KMS-11 (cell line): ENCODE results near the gene SUPT4H1.

ENCODE experiments used
- H2AFZ ChIP-seq: fragments of 200-600 bp; sonication (generic); 2 replicates; pipeline ENCODE4 v1.6.1; 2016; ENCODE audit warnings: antibody characterized with exemption, mixed run types, low read depth
- H3K27ac ChIP-seq: fragments of 200-600 bp; sonication (generic); 2 replicates; pipeline ENCODE4 v1.6.1; 2016; ENCODE audit warnings: mild to moderate bottlenecking, mixed run types
- H3K27me3 ChIP-seq: fragments of 200-600 bp; sonication (generic); 2 replicates; pipeline ENCODE4 v1.6.1; 2017; ENCODE audit warnings: mild to moderate bottlenecking, low read depth, mixed run types, moderate library complexity; ENCODE audit not compliant: insufficient read depth
- H3K36me3 ChIP-seq: fragments of 200-600 bp; sonication (generic); 2 replicates; pipeline ENCODE4 v1.6.1; 2017; ENCODE audit warnings: mild to moderate bottlenecking, mixed run types; ENCODE audit not compliant: insufficient read depth
- H3K4me1 ChIP-seq: fragments of 200-600 bp; sonication (generic); 2 replicates; pipeline ENCODE4 v1.6.1; 2016; ENCODE audit warnings: mild to moderate bottlenecking, low read depth, mixed run types; ENCODE audit not compliant: poor library complexity, severe bottlenecking
- H3K4me2 ChIP-seq: fragments of 200-600 bp; sonication (generic); 2 replicates; pipeline ENCODE4 v1.7.0; 2016; ENCODE audit warnings: mild to moderate bottlenecking, mixed run types
- H3K4me3 ChIP-seq: fragments of 200-600 bp; sonication (generic); IDR thresholded peaks from 2 replicates; pipeline ENCODE4 v1.6.1; 2017; ENCODE audit warnings: low read depth, low read length, mixed read lengths; ENCODE audit not compliant: insufficient read depth
- H3K79me2 ChIP-seq: fragments of 200-600 bp; sonication (generic); 2 replicates; pipeline ENCODE4 v1.6.1; 2016; ENCODE audit warnings: low read depth, mixed run types; ENCODE audit not compliant: insufficient read depth
- H3K9ac ChIP-seq: fragments of 200-600 bp; sonication (generic); 2 replicates; pipeline ENCODE4 v1.6.1; 2016; ENCODE audit warnings: mild to moderate bottlenecking, mixed run types
- H4K20me1 ChIP-seq: fragments of 200-600 bp; sonication (generic); 2 replicates; pipeline ENCODE4 v1.6.1; 2016; ENCODE audit warnings: mild to moderate bottlenecking, mixed run types; ENCODE audit not compliant: insufficient read depth
- TF ChIP-seq, protein P1 (sequence below): fragments of 200-600 bp; sonication (generic); conservative IDR thresholded peaks from 2 replicates; pipeline ENCODE4 v1.6.1; 2017; ENCODE audit warnings: low read depth, mild to moderate bottlenecking, antibody characterized with exemption, low read length, moderate library complexity, mixed read lengths

Gene SUPT4H1

DNA sequence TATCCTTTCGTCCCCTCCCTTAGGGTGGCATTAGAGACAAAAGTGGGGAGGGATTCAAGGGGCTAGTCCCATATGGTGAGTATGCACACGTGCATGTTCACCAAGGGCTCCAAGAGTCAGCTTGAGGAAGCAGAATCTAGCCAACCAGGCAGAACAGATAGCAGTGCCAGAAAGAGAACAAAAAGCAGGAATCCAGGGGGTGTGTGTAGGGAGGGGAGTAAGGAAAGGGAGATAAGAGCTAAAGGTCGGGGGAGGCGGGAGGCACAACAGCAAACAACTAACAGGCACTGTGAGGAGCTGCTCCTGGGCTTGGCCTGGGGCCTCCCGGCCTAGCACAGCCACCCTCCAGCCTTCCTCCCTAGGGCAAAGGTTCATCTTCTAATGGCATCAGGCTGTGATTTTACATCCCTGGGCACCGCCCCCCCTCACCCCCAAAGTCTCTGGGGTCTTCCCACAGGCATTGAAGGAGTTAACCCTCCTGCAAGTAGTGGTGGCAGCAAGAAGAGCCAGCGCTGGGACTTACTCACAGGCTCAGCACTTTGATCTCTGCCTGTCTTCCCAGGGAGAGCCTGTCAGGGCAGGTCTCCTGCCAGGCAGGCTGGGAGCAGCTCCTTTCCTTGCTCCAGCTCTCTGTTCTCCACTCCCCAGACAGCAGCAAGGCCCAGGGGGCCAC is 12.4 kb upstream of the SUPT4H1 start:
- Histone ChIP-seq H3K27me3 (no peaks in the 10 kb centered on the region), H3K36me3 (no peaks in the 10 kb centered on the region), H4K20me1 (no peaks in the 10 kb centered on the region), H3K27ac (no peak overlapping the region), H3K4me3 (no peak overlapping the region), H3K4me1 (peaks cover 8% of the 10 kb centered on the region), H3K4me2 (no peak overlapping the region), H2AFZ (no peak overlapping the region), H3K79me2 (no peaks in the 10 kb centered on the region), H3K9ac (no peak overlapping the region)
- TF ChIP-seq, protein P1, sequence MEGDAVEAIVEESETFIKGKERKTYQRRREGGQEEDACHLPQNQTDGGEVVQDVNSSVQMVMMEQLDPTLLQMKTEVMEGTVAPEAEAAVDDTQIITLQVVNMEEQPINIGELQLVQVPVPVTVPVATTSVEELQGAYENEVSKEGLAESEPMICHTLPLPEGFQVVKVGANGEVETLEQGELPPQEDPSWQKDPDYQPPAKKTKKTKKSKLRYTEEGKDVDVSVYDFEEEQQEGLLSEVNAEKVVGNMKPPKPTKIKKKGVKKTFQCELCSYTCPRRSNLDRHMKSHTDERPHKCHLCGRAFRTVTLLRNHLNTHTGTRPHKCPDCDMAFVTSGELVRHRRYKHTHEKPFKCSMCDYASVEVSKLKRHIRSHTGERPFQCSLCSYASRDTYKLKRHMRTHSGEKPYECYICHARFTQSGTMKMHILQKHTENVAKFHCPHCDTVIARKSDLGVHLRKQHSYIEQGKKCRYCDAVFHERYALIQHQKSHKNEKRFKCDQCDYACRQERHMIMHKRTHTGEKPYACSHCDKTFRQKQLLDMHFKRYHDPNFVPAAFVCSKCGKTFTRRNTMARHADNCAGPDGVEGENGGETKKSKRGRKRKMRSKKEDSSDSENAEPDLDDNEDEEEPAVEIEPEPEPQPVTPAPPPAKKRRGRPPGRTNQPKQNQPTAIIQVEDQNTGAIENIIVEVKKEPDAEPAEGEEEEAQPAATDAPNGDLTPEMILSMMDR, result no peak

- TF ChIP-seq, protein P1, result no peak
- Histone ChIP-seq H3K79me2 (no peaks in the 10 kb centered on the region), H3K9ac (no peak overlapping the region), H3K36me3 (no peaks in the 10 kb centered on the region), H4K20me1 (no peaks in the 10 kb centered on the region), H3K4me1 (peaks cover 8% of the 10 kb centered on the region), H3K27me3 (no peaks in the 10 kb centered on the region), H2AFZ (no peak overlapping the region), H3K27ac (no peak overlapping the region), H3K4me2 (no peak overlapping the region), H3K4me3 (no peak overlapping the region)
Observed at GRCh38 chr17:58363457-58364185, 11.6 kb upstream of the SUPT4H1 start.

GRCh38 chr17:58362368-58363014 is 10.5 kb upstream of the SUPT4H1 start:
- H3K9ac ChIP-seq, result no peak overlapping the region
- H3K4me3 ChIP-seq, result no peak overlapping the region
- H3K79me2 ChIP-seq, result no peaks in the 10 kb centered on the region
- no peaks in the 10 kb centered on the region for H3K27me3 ChIP-seq
- no peaks in the 10 kb centered on the region for H3K36me3 ChIP-seq
- peaks cover 8% of the 10 kb centered on the region for H3K4me1 ChIP-seq
- H4K20me1 ChIP-seq, result no peaks in the 10 kb centered on the region
- TF ChIP-seq, protein P1, result no peak
- H2AFZ ChIP-seq, result no peak overlapping the region
- H3K27ac ChIP-seq, result no peak overlapping the region
- no peak overlapping the region for H3K4me2 ChIP-seq

DNA sequence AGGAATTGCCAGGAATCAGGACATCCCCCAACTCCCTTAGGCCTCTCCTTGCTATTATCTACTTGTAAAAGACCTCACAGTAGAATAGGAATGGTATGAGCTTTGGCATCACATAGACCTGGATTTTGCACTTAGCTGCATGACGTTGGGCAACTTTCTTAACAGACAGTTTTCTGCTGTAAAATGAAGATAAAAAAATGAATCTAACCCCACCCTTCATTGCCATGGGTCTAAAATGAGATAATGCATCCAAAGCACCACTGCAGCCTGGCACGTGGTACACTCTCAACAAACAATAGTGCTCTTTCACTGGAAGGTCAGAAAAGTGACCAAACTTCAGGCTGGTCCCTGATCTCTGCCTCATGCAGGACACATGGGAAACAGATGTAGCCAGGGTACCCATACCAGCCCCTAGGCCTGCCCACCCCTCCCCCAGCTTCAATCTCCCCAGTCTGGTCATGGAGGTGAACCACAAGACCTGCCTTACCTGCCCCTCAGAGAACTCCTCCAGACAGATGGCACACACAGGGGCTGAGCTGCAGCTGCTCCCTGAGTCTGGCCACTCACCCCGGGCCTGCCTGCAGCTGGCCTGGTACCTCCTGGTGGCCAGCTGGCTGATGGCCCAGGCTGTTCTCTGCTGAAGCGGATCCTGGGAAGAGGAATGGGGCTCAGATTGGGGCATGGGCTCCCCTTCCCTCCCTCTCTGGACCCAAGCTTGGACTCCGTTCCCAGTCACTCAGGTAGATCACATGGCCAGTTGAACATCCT is 8.5 kb upstream of the SUPT4H1 start:
- TF ChIP-seq, protein P1, result no peak
- Histone ChIP-seq H3K36me3 (no peaks in the 10 kb centered on the region), H3K9ac (no peak overlapping the region), H3K4me3 (no peak overlapping the region), H4K20me1 (no peaks in the 10 kb centered on the region), H3K4me2 (no peak overlapping the region), H3K27me3 (no peaks in the 10 kb centered on the region), H3K27ac (no peak overlapping the region), H2AFZ (no peak overlapping the region), H3K79me2 (no peaks in the 10 kb centered on the region), H3K4me1 (no peaks in the 10 kb centered on the region)
